Adrenal gland (tissue), 5 donors: ENCODE results near the gene KCNH1.

ENCODE experiments used
- POLR2A ChIP-seq, 2 donors: fragments of 450-650 bp; IDR thresholded peaks; one replicate each; pipeline ENCODE4 v1.6.1; 2017; ENCODE audit warnings: antibody characterized with exemption in 2 of 2, mild to moderate bottlenecking in 2 of 2, moderate library complexity in 1 of 2
- TF ChIP-seq, protein P1 (sequence below), 6 experiments: fragments of 450-650 bp in 4 of 6; fragments of 200-600 bp in 2 of 6; sonication (generic) in 1 of 6; IDR thresholded peaks; 1 replicate in 5 of 6; 2 replicates in 1 of 6; pipeline versions ENCODE4 v1.5.1 to v1.8.0; 2016 to 2021; ENCODE audit warnings: antibody characterized with exemption in 6 of 6, mild to moderate bottlenecking in 2 of 6, moderate library complexity in 1 of 6
- donor health status: DM: no; HTN: no; CAD: no.

GRCh38 chr1:210800301-210800700 is 333.6 kb downstream of the KCNH1 start:
- TF ChIP-seq, protein P1, sequence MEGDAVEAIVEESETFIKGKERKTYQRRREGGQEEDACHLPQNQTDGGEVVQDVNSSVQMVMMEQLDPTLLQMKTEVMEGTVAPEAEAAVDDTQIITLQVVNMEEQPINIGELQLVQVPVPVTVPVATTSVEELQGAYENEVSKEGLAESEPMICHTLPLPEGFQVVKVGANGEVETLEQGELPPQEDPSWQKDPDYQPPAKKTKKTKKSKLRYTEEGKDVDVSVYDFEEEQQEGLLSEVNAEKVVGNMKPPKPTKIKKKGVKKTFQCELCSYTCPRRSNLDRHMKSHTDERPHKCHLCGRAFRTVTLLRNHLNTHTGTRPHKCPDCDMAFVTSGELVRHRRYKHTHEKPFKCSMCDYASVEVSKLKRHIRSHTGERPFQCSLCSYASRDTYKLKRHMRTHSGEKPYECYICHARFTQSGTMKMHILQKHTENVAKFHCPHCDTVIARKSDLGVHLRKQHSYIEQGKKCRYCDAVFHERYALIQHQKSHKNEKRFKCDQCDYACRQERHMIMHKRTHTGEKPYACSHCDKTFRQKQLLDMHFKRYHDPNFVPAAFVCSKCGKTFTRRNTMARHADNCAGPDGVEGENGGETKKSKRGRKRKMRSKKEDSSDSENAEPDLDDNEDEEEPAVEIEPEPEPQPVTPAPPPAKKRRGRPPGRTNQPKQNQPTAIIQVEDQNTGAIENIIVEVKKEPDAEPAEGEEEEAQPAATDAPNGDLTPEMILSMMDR (IDR thresholded peaks at IDR 0.05) = no peak
- TF ChIP-seq POLR2A (IDR thresholded peaks at IDR 0.05) = no peak
